NCI-H2196 treated with DMSO at 0.1 percent for 48 hours (cell line): Measurements from ENCODE around the gene SGMS1.

ENCODE experiments used
- DNase-seq: peaks from one replicate; lab custom pipeline; 2025; ENCODE audit not compliant: unreplicated experiment; lab: John Stamatoyannopoulos, UW

Gene SGMS1

DNA sequence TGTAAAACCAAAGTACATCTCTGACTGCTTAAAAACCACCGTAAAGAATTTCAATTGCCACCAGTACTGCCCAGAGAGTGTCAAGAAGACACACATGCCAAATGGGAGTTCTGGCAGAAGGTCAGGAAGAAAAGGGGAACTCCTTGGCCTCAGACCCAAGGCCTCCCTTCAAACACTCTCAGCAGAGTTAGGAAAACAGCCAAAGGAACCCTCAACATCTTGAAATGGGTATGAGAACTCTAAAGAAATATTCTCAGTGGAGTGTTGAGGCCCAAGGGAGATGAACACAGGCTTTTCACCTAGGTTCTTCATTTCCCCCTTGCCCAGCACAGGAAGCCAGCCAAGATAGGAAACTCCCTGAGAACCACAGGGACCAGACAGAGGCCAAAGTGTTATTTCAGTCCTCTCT lies 276.4 kb downstream of the SGMS1 start:
- DNase-seq, result no peak

- no peak for DNase-seq
Measured at GRCh38 chr10:50346942-50347341, 276.8 kb downstream of the SGMS1 start.

- no peak for DNase-seq
Measured at GRCh38 chr10:50345545-50345944, 278.2 kb downstream of the SGMS1 start.

DNA sequence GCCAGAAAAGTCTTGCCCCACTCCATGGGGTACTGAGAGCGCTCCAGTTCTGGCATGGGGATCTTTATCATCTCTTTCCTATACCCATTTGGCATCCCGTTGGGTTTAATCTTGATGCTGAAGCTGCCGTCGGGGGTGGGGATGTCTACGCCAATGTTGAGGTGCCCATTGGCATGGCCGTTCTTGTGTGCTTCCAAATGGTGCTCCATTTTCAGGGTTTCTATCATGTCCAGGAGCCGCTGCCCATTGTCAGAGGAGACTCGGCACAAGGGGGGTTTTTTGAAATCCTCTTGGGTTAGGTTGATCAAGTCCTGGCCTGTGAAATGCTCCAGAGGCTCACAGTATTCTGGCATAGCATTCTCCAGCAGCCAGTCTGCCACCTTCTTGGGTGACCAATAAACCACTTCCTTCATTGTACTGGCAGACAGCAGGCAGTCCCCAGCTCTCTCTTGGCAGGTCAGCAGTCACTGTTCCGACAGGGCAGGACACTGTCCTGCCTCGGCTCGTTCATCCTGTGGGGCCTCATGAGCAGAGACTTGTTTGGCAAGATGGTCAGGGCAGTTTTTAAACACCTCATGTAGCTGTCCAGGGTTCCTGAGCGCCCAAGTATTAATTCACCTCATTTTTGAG lies 279.9 kb downstream of the SGMS1 start:
- DNase-seq, result no peak

GRCh38 chr10:50341987-50342386 lies 281.8 kb downstream of the SGMS1 start:
- DNase-seq, result no peak

- no peak for DNase-seq
Measured at GRCh38 chr10:50336140-50336539, 287.6 kb downstream of the SGMS1 start.

DNA sequence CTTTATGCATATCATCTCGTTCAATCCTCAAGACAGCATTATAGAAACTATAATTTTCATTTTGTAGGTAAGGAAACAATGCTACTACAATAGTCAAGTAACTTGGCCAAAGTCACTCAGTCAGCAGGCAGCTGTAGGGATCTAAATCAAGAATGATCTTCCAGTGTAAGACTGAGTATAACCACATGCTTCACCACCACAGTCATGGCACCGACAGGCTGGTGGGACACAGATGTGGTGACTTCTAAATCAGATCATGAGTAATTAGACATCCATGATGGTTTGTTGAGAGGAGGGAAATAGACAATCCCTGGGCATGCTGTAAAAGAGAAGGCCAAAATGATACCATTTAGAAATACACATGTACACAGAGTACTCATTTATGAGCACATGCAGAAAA lies 288.4 kb downstream of the SGMS1 start:
- DNase-seq, result no peak

DNA sequence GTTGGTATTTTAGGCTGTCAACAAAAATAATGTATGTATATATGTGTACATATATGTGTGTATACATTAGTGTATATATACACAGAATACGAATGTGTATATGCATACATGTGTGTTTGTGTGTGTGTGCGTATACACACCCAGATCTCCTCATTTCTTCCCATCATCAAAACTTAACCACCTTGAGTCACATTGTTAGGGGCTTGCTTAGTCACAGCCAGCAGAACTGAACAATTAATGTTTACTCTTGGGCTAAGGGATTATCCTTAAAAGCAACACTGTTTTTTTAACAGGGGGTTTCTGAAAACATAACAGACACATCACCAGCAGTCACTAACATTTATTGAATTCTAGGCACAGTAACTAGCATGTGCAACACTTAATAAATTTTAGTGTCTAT lies 289.5 kb downstream of the SGMS1 start:
- DNase-seq, result no peak

GRCh38 chr10:50333872-50334271 lies 289.9 kb downstream of the SGMS1 start:
- no peak for DNase-seq

DNA sequence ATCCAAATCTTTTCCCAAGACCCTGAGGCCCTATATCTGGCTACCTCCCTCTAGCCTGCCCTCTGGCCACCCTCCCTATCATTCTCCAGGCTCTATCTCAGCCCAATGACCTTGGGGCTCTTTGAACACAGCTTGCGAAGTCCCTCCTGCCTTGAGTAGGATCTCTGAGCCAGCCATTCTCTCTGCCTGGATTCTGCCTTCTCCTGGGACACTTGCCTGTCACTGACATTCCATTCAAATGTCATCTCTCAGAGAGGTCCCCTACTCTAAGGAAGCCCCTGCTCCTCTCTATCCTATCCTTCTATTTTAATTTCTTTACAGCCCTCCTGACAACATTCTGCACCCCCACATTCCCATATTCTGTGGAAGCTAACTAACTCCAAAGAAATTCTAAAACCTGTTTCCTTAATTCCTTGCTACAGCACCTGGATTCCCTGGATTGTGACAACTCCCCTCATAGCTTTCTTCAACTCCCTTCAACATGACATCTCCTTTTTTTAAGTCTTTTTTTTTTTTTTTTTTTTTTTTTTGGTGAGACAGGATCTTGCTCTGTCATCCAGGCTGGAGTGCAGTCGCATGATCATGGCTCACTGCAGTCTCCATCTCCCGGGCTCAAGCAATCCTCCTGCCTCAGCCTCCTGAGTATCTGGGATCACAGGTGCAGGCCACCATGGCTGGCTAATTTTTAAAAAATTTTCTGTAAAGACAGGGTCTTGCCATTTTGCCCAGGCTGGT lies 291.5 kb downstream of the SGMS1 start:
- DNase-seq, result no peak

- no peak for DNase-seq
Measured at GRCh38 chr10:50331486-50331885, 292.3 kb downstream of the SGMS1 start.

DNA sequence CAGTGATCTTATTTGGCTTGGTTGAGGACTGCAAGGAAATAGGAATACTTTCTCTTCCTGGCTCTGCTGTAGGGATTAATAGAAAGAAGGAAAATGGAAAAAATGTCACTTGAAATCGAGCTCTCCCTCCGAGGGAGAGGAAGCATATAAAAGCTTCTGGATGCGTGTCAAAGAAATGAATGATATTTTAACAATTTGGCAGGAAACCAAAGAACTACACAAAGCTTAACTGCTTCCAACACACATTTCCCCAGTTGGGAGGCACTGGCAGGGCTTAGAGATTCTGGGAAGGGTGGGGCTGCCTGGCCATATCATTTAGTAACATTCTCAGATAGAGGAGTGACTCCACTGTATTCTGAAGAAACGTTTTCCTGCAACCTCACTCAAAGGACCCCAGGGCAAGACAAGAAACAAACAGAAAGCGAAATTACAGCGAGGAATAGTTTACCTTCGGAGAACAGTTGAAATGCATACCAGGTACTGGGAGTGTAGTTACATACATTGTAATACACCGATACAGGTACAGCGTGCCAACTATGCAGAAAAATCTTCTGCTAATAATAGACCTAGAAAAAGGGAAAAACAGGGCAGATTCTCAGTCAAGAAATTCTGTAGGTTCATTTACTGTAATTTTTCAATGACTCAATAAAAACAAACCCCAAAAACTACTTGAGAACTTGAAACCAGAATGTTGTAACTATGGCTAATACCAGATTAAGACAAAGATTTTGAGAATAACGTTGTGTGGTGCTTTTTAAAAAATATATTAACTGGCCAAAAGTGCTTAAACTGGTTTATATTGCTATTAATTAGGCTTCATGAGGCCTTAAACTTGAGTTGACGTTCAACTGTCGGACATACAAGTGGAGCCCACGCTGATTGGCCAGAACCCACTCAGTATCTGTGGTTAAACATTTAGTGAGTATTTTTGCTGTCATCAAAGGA lies 296.7 kb downstream of the SGMS1 start:
- DNase-seq, result no peak

- no peak for DNase-seq
Measured at GRCh38 chr10:50326172-50326555, 297.6 kb downstream of the SGMS1 start.

DNA sequence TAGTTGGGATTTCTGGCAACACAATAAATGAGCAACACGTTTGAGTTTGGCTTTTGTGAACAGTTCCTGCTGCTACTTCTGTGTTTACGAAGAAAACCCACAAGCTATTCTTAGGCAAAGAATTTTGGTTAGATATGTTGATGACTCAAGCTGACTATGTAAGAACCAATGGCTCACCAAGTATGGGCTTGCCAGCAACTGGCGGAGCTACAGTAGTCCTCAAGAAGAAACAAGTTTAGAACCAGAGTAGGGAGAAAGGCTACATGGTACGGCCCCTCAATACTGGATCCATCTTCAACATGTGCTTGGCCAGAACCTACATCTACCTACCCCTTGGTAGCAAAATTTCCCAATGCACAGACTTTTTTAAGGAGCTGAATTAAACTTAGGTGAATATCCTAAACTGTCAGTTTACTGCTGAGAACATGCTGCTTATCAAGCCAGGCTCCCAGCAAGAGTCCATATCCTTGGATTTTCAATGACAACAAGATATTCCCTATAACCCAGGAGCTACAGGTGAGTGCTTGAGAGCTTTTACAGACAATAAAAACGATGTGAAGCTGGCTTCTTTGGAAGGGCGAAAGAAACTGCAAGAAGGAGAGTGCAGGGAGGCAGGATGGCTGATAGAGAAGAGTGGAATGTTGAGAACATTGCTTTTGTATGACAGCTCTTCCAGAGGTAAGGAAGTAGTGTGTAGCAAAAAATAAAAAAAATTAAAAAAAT lies 298.1 kb downstream of the SGMS1 start:
- DNase-seq, result no peak

GRCh38 chr10:50324680-50325393 lies 298.9 kb downstream of the SGMS1 start:
- no peak for DNase-seq

DNA sequence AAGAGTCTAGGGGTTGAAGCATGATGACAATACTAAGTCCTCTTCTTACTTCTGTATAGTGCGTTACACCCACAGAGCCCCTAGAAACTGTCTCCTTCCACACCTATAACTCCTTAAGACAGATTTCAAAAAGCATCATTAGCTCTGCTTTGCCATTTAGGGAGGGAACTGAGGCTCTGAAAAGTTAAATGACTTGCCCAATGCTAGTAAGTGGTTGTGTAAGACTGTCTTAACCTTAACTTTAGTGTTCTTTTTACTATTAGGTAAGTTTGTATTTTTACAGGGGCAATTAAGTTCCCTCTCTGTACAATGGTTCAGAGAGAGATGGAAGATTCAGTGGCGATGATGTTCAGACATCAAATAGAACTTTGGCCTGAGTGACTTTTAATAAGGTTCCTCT lies 299.7 kb downstream of the SGMS1 start:
- DNase-seq, result no peak

GRCh38 chr10:50322077-50322476 lies 301.7 kb downstream of the SGMS1 start:
- no peak for DNase-seq

DNA sequence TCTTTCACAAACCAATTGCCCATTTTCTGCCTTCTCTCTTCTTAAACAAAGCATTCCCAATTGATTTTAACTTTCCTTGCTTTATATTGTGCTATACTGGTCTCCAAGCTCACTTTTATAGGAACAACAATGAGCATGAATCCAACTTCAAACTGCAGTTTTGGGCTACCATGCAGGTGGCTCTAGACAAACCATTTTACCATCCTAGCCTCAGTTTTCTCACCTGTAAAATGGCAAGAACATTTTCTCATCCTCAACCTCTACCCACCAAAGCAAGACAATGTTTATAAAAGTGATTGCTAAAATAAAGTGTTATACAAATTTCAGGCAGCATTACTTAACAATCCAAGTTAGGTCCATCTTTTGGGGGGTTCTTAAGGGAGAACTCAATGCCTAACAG lies 305.6 kb downstream of the SGMS1 start:
- no peak for DNase-seq

DNA sequence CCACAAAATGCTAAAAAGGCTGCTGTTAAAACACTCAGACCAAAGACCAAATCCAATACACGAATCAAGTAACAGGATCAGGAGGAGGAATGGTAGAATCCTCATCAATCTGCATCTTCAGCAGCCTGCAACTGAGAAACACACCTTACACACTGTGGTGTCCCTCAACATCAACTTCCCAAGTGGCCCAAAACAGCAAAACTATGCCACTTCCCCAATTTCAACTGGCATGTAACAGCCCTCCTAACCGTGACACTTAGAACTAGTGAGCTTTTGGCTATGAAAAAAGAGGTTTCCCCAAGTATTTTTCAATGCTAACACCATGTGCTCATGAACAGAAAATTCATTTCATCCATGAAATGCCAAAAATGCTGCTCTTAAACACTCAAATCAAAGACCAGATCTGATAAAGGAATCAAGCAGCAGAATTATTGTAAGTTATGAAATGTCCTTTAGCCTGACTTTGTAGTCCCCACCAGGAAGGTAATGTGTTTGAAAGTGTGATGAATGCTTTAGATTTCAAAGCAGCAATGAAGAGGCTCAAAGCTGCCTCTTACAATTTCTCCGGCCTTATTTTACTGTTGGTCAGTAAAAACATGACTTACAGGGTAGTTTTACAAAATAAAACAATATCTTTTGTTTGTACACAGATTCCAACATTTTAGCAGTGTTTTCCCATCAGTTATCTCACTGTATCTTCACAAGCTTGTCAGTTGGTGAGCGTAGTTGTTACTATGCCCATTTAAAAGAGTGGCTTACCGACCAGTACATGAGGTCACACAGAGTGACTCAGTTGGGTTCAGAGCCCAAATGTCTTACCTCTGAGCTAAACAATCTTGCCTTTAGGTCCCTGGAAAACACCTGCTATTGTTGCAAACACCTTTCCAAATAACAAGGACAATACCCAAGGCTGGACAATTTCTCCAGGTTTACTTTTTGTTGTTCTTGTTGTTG lies 306.8 kb downstream of the SGMS1 start:
- no peak for DNase-seq
